SK-N-SH (cell line): Measurements from ENCODE around the gene ERC1. TPM values are rescaled to one million over a fixed set of nuclear protein-coding genes. Genes with fewer than 3 reads are reported as not detected.

Experiments
- CTCF ChIA-PET: fragments of 300-600, 350-600 bp; formaldehyde crosslinking; extraction: SDS; loops from one replicate; lab custom pipeline; 2021; lab: Yijun Ruan, JAX
- POLR2A ChIA-PET: fragments of 350-600 bp; sonication (Branson Sonifier 250); formaldehyde crosslinking; extraction: SDS; loops from one replicate; lab custom pipeline; 2020; ENCODE audit warnings: antibody characterized with exemption, inconsistent platforms; lab: Yijun Ruan, JAX
- DNase-seq: peaks from one replicate; pipeline ENCODE4 v3.0.0; 2012
- H2AFZ ChIP-seq: fragments of 200-600 bp; sonication (generic); 2 replicates; pipeline ENCODE4 v1.8.1; 2016; ENCODE audit warnings: antibody characterized with exemption, mild to moderate bottlenecking, low read depth
- H3F3A ChIP-seq: fragments of 200-600 bp; sonication (generic); replicated peaks from 2 replicates; pipeline ENCODE3; 2016; ENCODE audit warnings: antibody characterized with exemption, mild to moderate bottlenecking; ENCODE audit not compliant: insufficient read depth
- H3K27ac ChIP-seq, 2 experiments: fragments of 200-500 bp in 1 of 2; fragments of 200-600 bp in 1 of 2; sonication (Bioruptor generic) in 1 of 2; sonication (generic), shearing (Covaris generic) in 1 of 2; 2 replicates each; pipeline versions ENCODE4 v1.5.1 to v1.6.1; 2014 to 2016; ENCODE audit warnings: low read depth in 2 of 2, inconsistent platforms in 1 of 2, low read length in 1 of 2, mild to moderate bottlenecking in 1 of 2, mixed read lengths in 1 of 2
- H3K27me3 ChIP-seq: fragments of 200-600 bp; sonication (generic), shearing (Covaris generic); 2 replicates; pipeline ENCODE4 v1.6.1; 2016; ENCODE audit warnings: mixed run types; ENCODE audit not compliant: insufficient read depth
- H3K36me3 ChIP-seq, 2 experiments: fragments of 200-500 bp in 1 of 2; fragments of 200-600 bp in 1 of 2; sonication (Bioruptor generic) in 1 of 2; sonication (generic) in 1 of 2; replicated peaks in 1 of 2; 2 replicates each; pipeline versions ENCODE3 to v1.5.1; 2014 to 2016; ENCODE audit warnings: low read length in 1 of 2, mild to moderate bottlenecking in 1 of 2; ENCODE audit not compliant: insufficient read depth in 2 of 2, control insufficient read depth in 1 of 2
- H3K4me1 ChIP-seq, 2 experiments: fragments of 200-500 bp in 1 of 2; fragments of 200-600 bp in 1 of 2; sonication (Bioruptor generic) in 1 of 2; sonication (generic), shearing (Covaris generic) in 1 of 2; 2 replicates each; pipeline versions ENCODE4 v1.5.1 to v1.6.1; 2014 to 2016; ENCODE audit warnings: low read depth in 1 of 2, low read length in 1 of 2, mixed run types in 1 of 2; ENCODE audit not compliant: insufficient read depth in 2 of 2, control insufficient read depth in 1 of 2
- H3K4me2 ChIP-seq: fragments of 200-600 bp; sonication (generic), shearing (Covaris generic); 2 replicates; pipeline ENCODE4 v1.6.1; 2017; ENCODE audit warnings: mixed run types
- H3K4me3 ChIP-seq, 2 experiments: fragments of 200-500 bp in 1 of 2; fragments of 200-600 bp in 1 of 2; sonication (Bioruptor generic) in 1 of 2; sonication (generic), shearing (Covaris generic) in 1 of 2; 2 replicates each; pipeline versions ENCODE4 v1.5.1 to v1.8.1; 2014 to 2016; ENCODE audit warnings: low read depth in 2 of 2, inconsistent platforms in 1 of 2, low read length in 1 of 2, mild to moderate bottlenecking in 1 of 2, mixed read lengths in 1 of 2, moderate library complexity in 1 of 2
- H3K79me2 ChIP-seq: fragments of 200-600 bp; sonication (generic); 2 replicates; pipeline ENCODE4 v1.8.1; 2017; ENCODE audit warnings: mild to moderate bottlenecking; ENCODE audit not compliant: insufficient read depth
- H3K9ac ChIP-seq: fragments of 200-600 bp; sonication (generic); 2 replicates; pipeline ENCODE4 v1.6.1; 2017; ENCODE audit warnings: mixed run types
- H3K9me2 ChIP-seq: fragments of 200-600 bp; sonication (generic); 2 replicates; pipeline ENCODE4 v1.6.1; 2017; ENCODE audit warnings: mixed run types
- H3K9me3 ChIP-seq: fragments of 200-600 bp; sonication (generic); 2 replicates; pipeline ENCODE4 v1.6.1; 2017; ENCODE audit warnings: mixed run types, mild to moderate bottlenecking, moderate library complexity
- H4K20me1 ChIP-seq: fragments of 200-600 bp; sonication (generic); 2 replicates; pipeline ENCODE4 v1.6.1; 2017; ENCODE audit warnings: mild to moderate bottlenecking, mixed run types; ENCODE audit not compliant: insufficient read depth
- CHD2 ChIP-seq: fragments of 150-350 bp; IDR thresholded peaks from 2 replicates; pipeline ENCODE4 v1.6.1; 2018; ENCODE audit warnings: low read length; ENCODE audit not compliant: partially characterized antibody
- EP300 ChIP-seq, 2 experiments: IDR thresholded peaks; 2 replicates each; pipeline versions ENCODE4 v1.4.0 to v1.6.1; 2012; ENCODE audit warnings: borderline replicate concordance in 1 of 2, low read depth in 1 of 2, low read length in 1 of 2
- FOSL2 ChIP-seq: IDR thresholded peaks from 2 replicates; pipeline ENCODE4 v1.4.0; 2012; ENCODE audit warnings: low read depth, mild to moderate bottlenecking, moderate library complexity, borderline replicate concordance
- FOXJ3 ChIP-seq: sonication (generic); formaldehyde crosslinking; IDR thresholded peaks from 2 replicates; pipeline ENCODE4 v1.5.1; 2020; ENCODE audit warnings: mild to moderate bottlenecking, missing genetic modification reagents
- GATA2 ChIP-seq: sonication (generic); formaldehyde crosslinking; IDR thresholded peaks from 2 replicates; pipeline ENCODE4 v1.5.0; 2020; ENCODE audit warnings: mild to moderate bottlenecking, missing genetic modification reagents
- IRF3 ChIP-seq: fragments of 150-350 bp; IDR thresholded peaks from 2 replicates; pipeline ENCODE4 v1.6.1; 2016; ENCODE audit warnings: mild to moderate bottlenecking, low read depth, low read length
- MAX ChIP-seq: IDR thresholded peaks from 2 replicates; pipeline ENCODE4 v1.4.0; 2012; ENCODE audit warnings: low read depth
- MXI1 ChIP-seq: IDR thresholded peaks from 2 replicates; pipeline ENCODE4 v1.6.1; 2012; ENCODE audit warnings: mild to moderate bottlenecking, low read depth, low read length, improper control_type of control experiment
- NFIC ChIP-seq: IDR thresholded peaks from 2 replicates; pipeline ENCODE4 v1.4.0; 2012; ENCODE audit warnings: borderline replicate concordance
- PBX3 ChIP-seq: IDR thresholded peaks from 2 replicates; pipeline ENCODE4; 2012
- POLR2AphosphoS5 ChIP-seq: IDR thresholded peaks from 2 replicates; pipeline ENCODE4 v1.6.1; 2012; ENCODE audit warnings: low read depth, low read length
- RXRA ChIP-seq: IDR thresholded peaks from 2 replicates; pipeline ENCODE4 v1.4.0; 2012; ENCODE audit warnings: low read depth, mild to moderate bottlenecking, borderline replicate concordance
- SIN3A ChIP-seq: IDR thresholded peaks from 2 replicates; pipeline ENCODE4 v1.6.1; 2012; ENCODE audit warnings: low read depth, mild to moderate bottlenecking, low read length, moderate library complexity, borderline replicate concordance
- TAF1 ChIP-seq: IDR thresholded peaks from 2 replicates; pipeline ENCODE4 v1.6.1; 2012; ENCODE audit warnings: low read depth, mild to moderate bottlenecking, low read length, moderate library complexity, borderline replicate concordance
- TCF12 ChIP-seq: IDR thresholded peaks from 2 replicates; pipeline ENCODE4 v1.4.0; 2012
- USF1 ChIP-seq: IDR thresholded peaks from 2 replicates; pipeline ENCODE4 v1.4.0; 2012; ENCODE audit warnings: low read depth, borderline replicate concordance
- YY1 ChIP-seq: IDR thresholded peaks from 2 replicates; pipeline ENCODE4 v1.4.0; 2012; ENCODE audit warnings: low read depth, mild to moderate bottlenecking
- ZBTB33 ChIP-seq: IDR thresholded peaks from 2 replicates; pipeline ENCODE4 v1.4.0; 2012; ENCODE audit warnings: low read depth, borderline replicate concordance
- WGBS: methylation state at CpG from one replicate; pipeline ENCODE4 v1.1.6; 2017; ENCODE audit warnings: low lambda C conversion rate; 5-methylcytosine and 5-hydroxymethylcytosine counted together
- polyA plus RNA-seq, 3 experiments: library from polyadenylated mRNA; depleted of rRNA; stranded (reverse); fragments of >200 nt; gene quantifications; 2 replicates each; pipeline ENCODE4 v1.2.3, GENCODE V29; 2012

The ERC1 gene
- polyA plus RNA-seq, 1 of the 3 experiments (the other 2 are of a cell fraction): 7.5 TPM

GRCh38 chr12:1533602-1534304 is 542.7 kb downstream of the ERC1 start:
- TF ChIP-seq YY1 (no peak), IRF3 (no peak), CHD2 (no peak), POLR2AphosphoS5 (no peak), ZBTB33 (no peak), FOSL2 (no peak), PBX3 (no peak), NFIC (no peak), TAF1 (no peak), SIN3A (no peak), GATA2 (CRISPR knock-in tag) (no peak), FOXJ3 (CRISPR knock-in tag) (no peak), MXI1 (no peak), EP300 (IDR thresholded peaks at IDR 0.05; ENCODE audit: borderline replicate concordance in 1 of 2, low read depth in 1 of 2, low read length in 1 of 2) (no peak), TCF12 (no peak), RXRA (no peak), MAX (no peak), USF1 (no peak)
- H3F3A ChIP-seq: no peaks in the 10 kb centered on the region
- H3K4me1 ChIP-seq: peaks cover 7 to 30% of the 10 kb centered on the region in 2 experiments; a peak in 3 of 4 replicates
- no peak overlapping the region for H2AFZ ChIP-seq
- no peaks in the 10 kb centered on the region for H3K27me3 ChIP-seq
- H3K27ac ChIP-seq: no peak overlapping the region
- peaks cover 73% of the 10 kb centered on the region for H4K20me1 ChIP-seq
- no peaks in the 10 kb centered on the region for H3K9me3 ChIP-seq
- no peak overlapping the region for H3K9ac ChIP-seq
- 82% methylated on average over 12 of the region's 16 CpGs for WGBS
- H3K36me3 ChIP-seq: no peaks in the 10 kb centered on the region
- H3K4me2 ChIP-seq: peak overlapping the region; percentile 93
- peaks cover 91% of the 10 kb centered on the region for H3K79me2 ChIP-seq
- no peaks in the 10 kb centered on the region for H3K9me2 ChIP-seq
- CTCF ChIA-PET: interaction anchor here (0.6 to 1.8 kb wide), 3 partner anchors 12 to 415 kb away, joined by 3 to 5 read pairs (median 3); no protein-coding TSS in a partner anchor
- POLR2A ChIA-PET: no interaction called here
- H3K4me3 ChIP-seq: peak overlapping the region in 1 of 2 experiments; percentile 81; a peak in 1 of 4 replicates
- DNase-seq: no peak
